K562 (cell line): Measurements from ENCODE around the gene ELL3. TPM values are rescaled to one million over a fixed set of nuclear protein-coding genes. Genes with fewer than 3 reads are reported as not detected.

Experiments used
- ATAC-seq: fragments of 200-7000 bp; cut with Tn5 transposase; 3 replicates; pipeline ENCODE4 v1.9.1; 2020; ENCODE audit warnings: moderate library complexity
- BruUV-seq: library from RNA; stranded (reverse); fragments of 400-500 nt; replicated peaks from 2 replicates; lab custom pipeline; 2021; lab: Mats Ljungman, UMichigan
- CTCF ChIA-PET: fragments of 300-600 bp; formaldehyde crosslinking; extraction: SDS; loops from one replicate; lab custom pipeline; 2021; ENCODE audit warnings: low intra/inter-chr PET ratio; lab: Yijun Ruan, JAX
- POLR2A ChIA-PET: fragments of 300-600, 350-650 bp; sonication (Branson Sonifier 250); formaldehyde crosslinking; extraction: SDS; loops from one replicate; lab custom pipeline; 2021; ENCODE audit warnings: antibody characterized with exemption, inconsistent platforms; lab: Yijun Ruan, JAX
- DNase-seq, 4 experiments: peaks; one replicate each; pipeline versions ENCODE4 v3.0.0 to v3.0.0-alpha.2; 2011 to 2018; ENCODE audit warnings: low spot score in 3 of 4, mixed read lengths in 3 of 4; ENCODE audit errors: extremely low read depth in 1 of 4
- FAIRE-seq: peaks from 2 replicates; lab custom pipeline; 2011; peaks lifted over from hg19 to GRCh38; lab: Jason Lieb, UNC
- H2AFZ ChIP-seq: 2 replicates; pipeline ENCODE4 v1.6.0; 2011; ENCODE audit warnings: low read depth, low read length, control low read depth, inconsistent platforms
- H3K27ac ChIP-seq: fragments of 200-600 bp; 3 replicates; pipeline ENCODE4 v1.8.0; 2011; ENCODE audit warnings: low read depth, mild to moderate bottlenecking, control low read depth, inconsistent platforms, low read length, moderate library complexity, mixed read lengths; ENCODE audit errors: extremely low read depth
- H3K27me3 ChIP-seq, 2 experiments: fragments of 300-600 bp in 1 of 2; 2 replicates in 1 of 2; 3 replicates in 1 of 2; pipeline versions ENCODE4 v1.6.0 to v1.8.0; 2011; ENCODE audit warnings: inconsistent platforms in 2 of 2, low read length in 2 of 2, mild to moderate bottlenecking in 1 of 2, mixed read lengths in 1 of 2, moderate library complexity in 1 of 2; ENCODE audit not compliant: control insufficient read depth in 2 of 2, insufficient read depth in 2 of 2
- H3K36me3 ChIP-seq: fragments of 300-600 bp; 3 replicates; pipeline ENCODE4 v1.8.0; 2011; ENCODE audit warnings: mild to moderate bottlenecking, low read length, inconsistent platforms; ENCODE audit not compliant: control insufficient read depth, insufficient read depth
- H3K4me1 ChIP-seq, 2 experiments: fragments of 200-600 bp in 1 of 2; replicated peaks in 1 of 2; 2 replicates in 1 of 2; 3 replicates in 1 of 2; pipeline versions ENCODE4 v1.5.1 to v1.8.0; 2011; ENCODE audit warnings: inconsistent platforms in 2 of 2, low read length in 2 of 2, mild to moderate bottlenecking in 1 of 2, mixed read lengths in 1 of 2, moderate library complexity in 1 of 2; ENCODE audit not compliant: control insufficient read depth in 2 of 2, insufficient read depth in 2 of 2
- H3K4me2 ChIP-seq: 2 replicates; pipeline ENCODE4 v1.6.1; 2011; ENCODE audit warnings: low read length, control low read depth, inconsistent platforms, mixed read lengths; ENCODE audit not compliant: insufficient read depth
- H3K4me3 ChIP-seq: fragments of 200-600 bp; sonication (generic), shearing (Covaris generic); 2 replicates; pipeline ENCODE4 v1.5.1; 2016; ENCODE audit warnings: control low read depth, inconsistent platforms
- H3K79me2 ChIP-seq: fragments of 200-600 bp; 3 replicates; pipeline ENCODE4 v1.8.0; 2011; ENCODE audit warnings: low read length, inconsistent platforms; ENCODE audit not compliant: control insufficient read depth, insufficient read depth
- H3K9ac ChIP-seq, 2 experiments: 2 replicates each; pipeline versions ENCODE4 v1.6.0 to v1.6.1; 2011; ENCODE audit warnings: low read depth in 2 of 2, low read length in 2 of 2, control low read depth in 1 of 2, inconsistent platforms in 1 of 2, mild to moderate bottlenecking in 1 of 2, mixed read lengths in 1 of 2; ENCODE audit not compliant: insufficient read depth in 1 of 2
- H3K9me1 ChIP-seq: one replicate; pipeline ENCODE4 v1.6.0; 2011; ENCODE audit warnings: inconsistent platforms, mild to moderate bottlenecking, low read length, moderate library complexity; ENCODE audit not compliant: control insufficient read depth, insufficient read depth
- H3K9me3 ChIP-seq: replicated peaks from 2 replicates; pipeline ENCODE4 v1.5.1; 2011; ENCODE audit warnings: low read depth, low read length, inconsistent platforms; ENCODE audit not compliant: control insufficient read depth, insufficient read depth
- H4K20me1 ChIP-seq: replicated peaks from 2 replicates; pipeline ENCODE4 v1.6.1; 2011; ENCODE audit warnings: low read length, inconsistent platforms, mixed read lengths; ENCODE audit not compliant: control insufficient read depth, insufficient read depth
- ADNP ChIP-seq: fragments of 200-800 bp; sonication (Bioruptor generic); IDR thresholded peaks from 2 replicates; pipeline ENCODE4 v1.6.1; 2016; ENCODE audit warnings: missing genetic modification characterization, missing compliant biosample characterization
- ARHGAP35 ChIP-seq: fragments of 450-650 bp; IDR thresholded peaks from 2 replicates; pipeline ENCODE4 v1.6.1; 2018; ENCODE audit not compliant: partially characterized antibody
- CBX3 ChIP-seq, 2 experiments: IDR thresholded peaks; 1 replicate in 1 of 2; 2 replicates in 1 of 2; pipeline ENCODE4 v1.6.1; 2012; ENCODE audit warnings: inconsistent platforms in 2 of 2, low read length in 2 of 2, borderline replicate concordance in 1 of 2, control low read depth in 1 of 2
- CREM ChIP-seq: IDR thresholded peaks from 2 replicates; pipeline ENCODE4 v1.6.1; 2014; ENCODE audit warnings: antibody characterized with exemption, low read depth
- EHMT2 ChIP-seq: fragments of 450-650 bp; IDR thresholded peaks from 2 replicates; pipeline ENCODE4 v1.6.1; 2018; ENCODE audit warnings: antibody characterized with exemption
- FOXA1 ChIP-seq: fragments of 450-650 bp; IDR thresholded peaks from 2 replicates; pipeline ENCODE4 v1.6.1; 2016; ENCODE audit warnings: mild to moderate bottlenecking, borderline replicate concordance
- FOXP1 ChIP-seq: sonication (generic); formaldehyde crosslinking; IDR thresholded peaks from 2 replicates; pipeline ENCODE4 v1.8.0; 2022; ENCODE audit warnings: mild to moderate bottlenecking, missing genetic modification reagents
- GATAD2B ChIP-seq: fragments of 450-650 bp; IDR thresholded peaks from 2 replicates; pipeline ENCODE4 v1.6.1; 2017; ENCODE audit warnings: mild to moderate bottlenecking, borderline replicate concordance
- HDAC8 ChIP-seq: fragments of 450-650 bp; IDR thresholded peaks from 2 replicates; pipeline ENCODE4 v1.6.1; 2016; ENCODE audit warnings: mild to moderate bottlenecking, missing genetic modification characterization, moderate library complexity, missing compliant biosample characterization
- KLF13 ChIP-seq: fragments of 450-650 bp; IDR thresholded peaks from 2 replicates; pipeline ENCODE4 v1.6.1; 2016; ENCODE audit warnings: missing genetic modification characterization, low read depth, mild to moderate bottlenecking, missing compliant biosample characterization, moderate library complexity, borderline replicate concordance
- LEF1 ChIP-seq: fragments of 450-650 bp; IDR thresholded peaks from 2 replicates; pipeline ENCODE4 v1.6.1; 2016; ENCODE audit warnings: mild to moderate bottlenecking
- MAZ ChIP-seq, 2 experiments: fragments of 450-650 bp in 1 of 2; sonication (generic) in 1 of 2; formaldehyde crosslinking; IDR thresholded peaks in 1 of 2; conservative IDR thresholded peaks in 1 of 2; 2 replicates each; pipeline versions ENCODE4 v1.4.0 to v1.5.0; 2020; ENCODE audit warnings: mild to moderate bottlenecking in 1 of 2, missing genetic modification reagents in 1 of 2
- MEF2D ChIP-seq: conservative IDR thresholded peaks from 2 replicates; pipeline ENCODE4 v1.6.1; 2016; ENCODE audit warnings: low read depth, missing genetic modification characterization, missing compliant biosample characterization
- MTA1 ChIP-seq: fragments of 450-650 bp; IDR thresholded peaks from 2 replicates; pipeline ENCODE4 v1.6.1; 2017; ENCODE audit warnings: borderline replicate concordance
- MYC ChIP-seq, 2 experiments: fragments of 250-450 bp in 1 of 2; sonication (Bioruptor Pico) in 1 of 2; IDR thresholded peaks; 2 replicates each; pipeline versions ENCODE4 v1.5.1 to v1.6.1; 2012 to 2021; ENCODE audit warnings: low read depth in 2 of 2, borderline replicate concordance in 1 of 2, improper control_type of control experiment in 1 of 2, low read length in 1 of 2, mild to moderate bottlenecking in 1 of 2, moderate library complexity in 1 of 2
- SIN3B ChIP-seq: fragments of 450-650 bp; IDR thresholded peaks from 2 replicates; pipeline ENCODE4 v1.6.1; 2017; ENCODE audit warnings: low read depth, mild to moderate bottlenecking, moderate library complexity
- ZNF224 ChIP-seq: sonication (generic); formaldehyde crosslinking; IDR thresholded peaks from 2 replicates; pipeline ENCODE4 v1.8.0; 2022; ENCODE audit warnings: mild to moderate bottlenecking, missing genetic modification reagents
- ZNF830 ChIP-seq: fragments of 250-450 bp; sonication (Bioruptor Pico); IDR thresholded peaks from 2 replicates; pipeline ENCODE4 v1.5.0; 2021; ENCODE audit warnings: mild to moderate bottlenecking
- WGBS: fragments of 100-300 bp; shearing (Covaris generic); methylation state at CpG from one replicate; pipeline ENCODE4 v1.1.6; 2016; ENCODE audit warnings: low coverage, mixed read lengths; ENCODE audit not compliant: insufficient coverage; ENCODE audit errors: missing lambda C conversion rate; 5-methylcytosine and 5-hydroxymethylcytosine counted together
- in situ Hi-C: fragments of 300-500 bp; cut with MboI; formaldehyde crosslinking; loops from 4 replicates; pipeline ENCODE4 v1.15.0; 2018; ENCODE audit warnings: inconsistent platforms, mixed read lengths
- intact Hi-C: fragments of 100-400 bp; cut with micrococcal nuclease; formaldehyde crosslinking; loops from 2 replicates; pipeline ENCODE4 v1.14.2; 2022
- polyA plus RNA-seq, 8 experiments: library from polyadenylated mRNA; depleted of rRNA in 4 of 8; stranded (reverse) in 5 of 8; unstranded in 3 of 8; fragments of >200 nt; fragmentation: Nextera tagmentation in 2 of 8; fragmentation: Illumina TruSeq in 1 of 8; extraction: Ambion mirVana in 2 of 8; extraction: Trizol in 1 of 8; gene quantifications; 2 replicates each; pipeline versions ENCODE4 v1.2.1 to v1.2.3, GENCODE V29; 2011 to 2014; ENCODE audit warnings: inconsistent platforms in 1 of 8, missing spikeins in 1 of 8
- total RNA-seq, 7 experiments: library from RNA; depleted of rRNA in 6 of 7; stranded (reverse); fragments of >200 nt in 6 of 7; fragmentation: Illumina TruSeq in 2 of 7; extraction: Trizol in 2 of 7; gene quantifications; 2 replicates each; pipeline versions ENCODE4 v1.2.1 to v1.2.3, GENCODE V29; 2011 to 2021; ENCODE audit warnings: low replicate concordance in 1 of 7
- TF ChIP-seq, protein P1 (sequence below): sonication (generic); formaldehyde crosslinking; IDR thresholded peaks from 2 replicates; pipeline ENCODE4 v1.8.0; 2022; ENCODE audit warnings: missing genetic modification reagents, mild to moderate bottlenecking, moderate library complexity, borderline replicate concordance

The ELL3 gene
- total and polyA plus RNA-seq, 9 of the 15 experiments (the other 6 are each of a cell fraction or from before 2014, with no cell fraction given): 0.80 to 5.2 (median 2.6) TPM

- TF ChIP-seq, protein P1, sequence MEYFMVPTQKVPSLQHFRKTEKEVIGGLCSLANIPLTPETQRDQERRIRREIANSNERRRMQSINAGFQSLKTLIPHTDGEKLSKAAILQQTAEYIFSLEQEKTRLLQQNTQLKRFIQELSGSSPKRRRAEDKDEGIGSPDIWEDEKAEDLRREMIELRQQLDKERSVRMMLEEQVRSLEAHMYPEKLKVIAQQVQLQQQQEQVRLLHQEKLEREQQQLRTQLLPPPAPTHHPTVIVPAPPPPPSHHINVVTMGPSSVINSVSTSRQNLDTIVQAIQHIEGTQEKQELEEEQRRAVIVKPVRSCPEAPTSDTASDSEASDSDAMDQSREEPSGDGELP (CRISPR knock-in tag): peak; percentile 30; the same call in 1 of the 2 replicates
Observed at GRCh38 chr15:43825305-43825704, 48.5 kb upstream of the ELL3 start (continued).

DNA sequence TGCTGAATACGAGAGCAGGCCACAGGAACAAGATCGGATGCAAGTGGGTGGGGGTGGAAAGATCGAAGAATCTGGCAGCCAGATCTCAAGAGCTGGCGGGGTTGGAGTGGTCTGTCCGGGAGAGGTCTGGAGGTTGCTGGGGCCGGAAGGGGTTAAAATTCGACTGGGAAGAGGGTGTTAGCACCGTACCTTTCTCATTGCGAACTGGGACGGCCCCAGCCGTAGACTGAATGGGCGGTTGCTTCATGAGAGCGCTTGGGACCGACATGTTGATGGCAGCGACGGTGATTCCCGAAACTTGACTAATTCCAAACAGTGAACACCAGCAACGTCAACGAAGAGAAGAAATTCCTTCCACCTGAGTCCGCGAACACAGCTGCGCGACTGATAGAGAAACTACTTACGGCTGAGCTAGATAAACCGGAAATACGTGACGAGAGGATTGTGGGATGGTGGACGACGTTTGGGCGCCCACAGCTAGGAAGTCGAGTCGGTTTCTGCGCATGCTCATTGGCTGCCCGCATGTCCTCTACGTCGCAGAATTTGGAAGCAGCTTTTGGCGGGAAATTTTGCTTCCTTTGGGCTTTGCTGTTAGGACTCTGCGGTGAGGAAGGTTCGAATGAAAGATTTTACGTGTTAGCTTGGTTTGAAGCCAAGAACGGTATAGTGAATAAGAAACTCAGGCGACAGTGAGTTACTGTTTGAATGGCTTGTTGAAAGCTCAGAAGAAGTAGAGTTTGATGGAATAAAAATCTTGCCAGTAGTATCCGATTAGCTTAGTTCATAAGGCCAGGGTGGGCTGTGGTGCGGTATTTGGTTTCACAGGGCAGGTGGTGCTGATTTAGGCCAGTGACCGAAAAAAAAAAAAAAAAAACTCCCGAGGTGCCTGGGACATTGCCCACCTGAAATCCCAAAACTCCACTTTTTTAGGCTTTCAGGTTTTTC is 47.8 kb upstream of the ELL3 start, which contains the start of gene MFAP1:
Gene MFAP1 (minus strand): TSS at position 389 of the 945 bp plus-strand sequence. CDS start 121 bp downstream, at position 268.
- H3K27ac ChIP-seq: peak within 1 kb of the TSS; percentile 88
- FAIRE-seq (peak; percentile 100), DNase-seq (peak; percentile 92 to 99 (median 94)), ATAC-seq (peak; percentile 79)
- H3K4me3 ChIP-seq: peak within 1 kb of the TSS; percentile 58
- H3K9me1 ChIP-seq: no peaks in the 10 kb centered on the region
- no peaks in the 10 kb centered on the region for H3K27me3 ChIP-seq
- H3K79me2 ChIP-seq: peaks cover 84% of the 10 kb centered on the region
- peak within 1 kb of the TSS; percentile 84 to 93 for H3K9ac ChIP-seq
- H2AFZ ChIP-seq: peak within 1 kb of the TSS; percentile 81
- 2% methylated on average over 45 of the region's 46 CpGs for WGBS
- no peaks in the 10 kb centered on the region for H4K20me1 ChIP-seq
- ChIA-PET POLR2A (interaction anchor here (0.7 to 3.0 kb wide), 14 partner anchors 8 to 78 kb away, joined by 3 to 28 read pairs (median 4); partner anchors contain the start of genes HYPK, PDIA3, SERF2 and SERINC4), CTCF (no interaction called here)
- peaks cover 26% of the 10 kb centered on the region; the same call in 2 of the 3 replicates for H3K36me3 ChIP-seq
- peak within 1 kb of the TSS; percentile 92 for H3K4me2 ChIP-seq
- TSS peak; percentile 87 for BruUV-seq
- intact Hi-C loops (no loop called here), in situ Hi-C loops (no loop called here)
- peaks cover 17 to 27% of the 10 kb centered on the region in 2 experiments; a peak in 4 of 5 replicates for H3K4me1 ChIP-seq
- no peaks in the 10 kb centered on the region for H3K9me3 ChIP-seq
- TF ChIP-seq SIN3B (peak; percentile 53), ARHGAP35 (peak; percentile 13), MYC (IDR thresholded peaks at IDR 0.05; ENCODE audit: low read depth, low read length) (peak; percentile 88), MYC (CRISPR knock-in tag; IDR thresholded peaks at IDR 0.05; ENCODE audit: borderline replicate concordance, low read depth) (no peak), CBX3 (IDR thresholded peaks at IDR 0.05; ENCODE audit: borderline replicate concordance in 1 of 2, low read length in 2 of 2) (peak in 1 of 2 experiments; percentile 94; a peak in 2 of 3 replicates), GATAD2B (peak; percentile 27; the same call in 1 of the 2 replicates), FOXP1 (CRISPR knock-in tag) (peak; percentile 54; the same call in 1 of the 2 replicates), MTA1 (peak; percentile 84; the same call in 1 of the 2 replicates), FOXA1 (no peak), HDAC8 (tag) (no peak; the same call in 1 of the 2 replicates), MEF2D (tag) (no peak), MAZ (CRISPR knock-in tag; conservative IDR thresholded peaks at IDR 0.05 in 1 of 2, IDR thresholded peaks at IDR 0.05 in 1 of 2) (peak in 1 of 2 experiments; percentile 45; a peak in 1 of 4 replicates), LEF1 (0 out of 2 replicates have a peak, but pooled peaks have one; percentile 48), ZNF830 (CRISPR knock-in tag) (no peak), ZNF224 (CRISPR knock-in tag) (no peak), EHMT2 (no peak), KLF13 (tag) (0 out of 2 replicates have a peak, but pooled peaks have one; percentile 40), CREM (peak; percentile 96), ADNP (tag) (no peak)
